Amniotic epithelial cell (primary cell): Measurements from ENCODE around the gene RASSF3.

Experiments used
- DNase-seq: peaks from one replicate; pipeline ENCODE4 v3.0.0-alpha.2; 2010; ENCODE audit warnings: low read depth

RASSF3 gene

DNA sequence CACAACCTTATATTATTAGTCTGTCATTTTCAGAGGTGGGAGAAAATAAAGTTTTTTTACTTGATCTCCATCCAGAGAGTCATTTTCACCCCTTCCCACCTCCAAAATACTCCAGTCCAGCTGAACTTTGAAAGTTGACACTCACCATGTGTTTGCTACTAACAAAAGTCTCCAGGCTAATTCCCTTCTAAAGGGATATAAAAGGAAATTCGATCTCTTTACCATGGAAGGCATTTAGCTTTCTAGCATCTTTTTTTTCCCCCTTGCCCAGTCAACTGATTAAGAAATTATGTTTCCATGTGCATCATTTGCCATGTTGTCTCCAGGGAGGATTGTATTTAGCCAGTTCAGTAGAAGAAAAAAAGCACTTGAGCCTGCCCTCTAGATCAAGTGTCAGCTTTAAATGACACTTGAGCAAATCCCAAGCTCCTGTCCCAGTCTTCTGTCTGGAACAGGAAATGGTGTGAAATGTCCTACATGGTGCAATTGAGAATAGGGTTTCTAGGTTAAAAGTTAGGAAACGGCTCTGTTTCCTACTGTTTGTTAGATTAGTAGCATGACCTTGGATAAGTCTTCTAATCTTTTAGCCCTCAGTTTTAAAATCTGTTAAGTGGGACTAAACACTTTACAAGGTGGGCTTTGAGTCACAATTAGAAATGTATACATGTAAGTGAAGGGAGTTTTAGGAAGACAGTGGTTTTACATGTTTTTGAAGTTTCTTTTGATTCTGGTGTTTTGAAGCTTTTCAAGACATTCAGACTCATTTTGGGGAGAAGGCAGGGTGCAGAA, 81.7 kb downstream of the RASSF3 start:
- no peak for DNase-seq

DNA sequence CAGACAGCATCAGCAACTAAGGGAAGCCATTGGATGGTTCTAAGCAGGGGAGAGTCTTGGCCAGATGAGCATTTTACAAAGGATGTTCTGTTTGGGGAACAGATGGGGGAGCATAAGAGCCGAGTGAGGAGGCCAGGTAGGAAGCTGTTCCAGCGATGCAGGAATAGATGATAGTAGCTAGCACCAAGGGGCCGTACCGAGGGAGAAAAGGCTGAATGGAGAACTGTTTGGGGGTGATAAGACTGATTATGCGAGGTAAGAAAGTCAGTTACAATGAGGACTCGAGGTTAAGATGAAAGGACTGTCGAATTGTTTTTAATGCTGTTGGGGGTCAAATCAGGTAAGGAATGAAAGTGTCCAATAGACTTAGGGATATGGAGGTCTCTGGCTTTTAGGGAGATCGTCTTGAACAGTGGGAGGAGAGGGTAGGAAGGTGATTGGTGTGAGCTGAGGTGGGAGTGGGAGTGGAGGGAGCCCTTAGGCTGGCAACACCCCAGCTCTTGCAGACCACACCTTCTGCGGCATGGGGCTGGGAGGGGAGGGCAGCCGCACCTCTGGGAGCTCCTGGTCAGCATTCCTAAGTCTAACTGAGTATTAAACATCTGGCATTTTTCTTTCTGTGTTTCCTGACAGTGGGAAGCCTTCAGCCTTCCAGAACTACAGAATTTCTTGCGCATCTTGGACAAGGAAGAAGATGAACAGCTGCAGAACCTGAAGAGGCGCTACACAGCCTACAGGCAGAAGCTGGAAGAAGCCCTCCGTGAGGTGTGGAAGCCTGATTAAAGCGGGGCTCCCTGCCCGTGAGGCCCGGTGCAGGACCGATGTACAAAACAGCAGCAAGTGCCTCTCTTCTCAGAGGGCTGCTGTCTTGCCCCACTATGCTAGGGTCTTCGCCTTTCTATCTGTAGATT, 84.1 kb downstream of the RASSF3 start:
- peak; percentile 31 for DNase-seq

- no peak for DNase-seq
Measured at GRCh38 chr12:64695550-64695949, 85.3 kb downstream of the RASSF3 start.

DNA sequence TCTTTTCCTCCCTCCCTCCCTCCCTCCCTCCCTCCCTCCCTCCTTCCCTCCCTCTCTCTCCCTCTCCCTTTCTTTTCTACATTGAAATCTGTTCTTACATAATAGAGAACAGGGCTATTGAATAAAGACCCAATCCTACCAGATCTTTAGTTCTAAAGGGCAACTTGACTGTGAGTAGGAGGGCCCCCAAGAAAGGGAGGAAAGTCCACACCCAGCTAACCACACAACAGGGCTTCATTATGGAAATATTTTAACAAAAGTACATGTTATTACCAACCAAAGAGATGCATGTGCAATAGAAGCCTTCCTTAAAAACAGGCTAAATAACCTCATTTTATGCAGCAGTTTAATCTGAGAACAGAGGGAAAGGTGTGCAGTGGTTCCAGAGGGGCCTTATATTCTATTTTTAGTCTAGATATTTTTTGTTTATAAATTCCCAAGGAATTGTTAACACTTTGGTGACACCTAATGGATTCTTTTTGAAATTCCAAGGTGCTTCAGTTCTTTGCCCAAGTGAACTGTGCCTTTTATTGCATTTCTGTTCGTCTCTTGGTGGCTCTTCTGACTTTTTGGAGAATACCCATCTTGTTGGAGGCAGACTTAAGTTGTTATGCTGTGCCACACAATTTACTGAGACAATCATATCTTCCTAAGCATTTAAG, 85.9 kb downstream of the RASSF3 start:
- DNase-seq = peak; percentile 35

DNA sequence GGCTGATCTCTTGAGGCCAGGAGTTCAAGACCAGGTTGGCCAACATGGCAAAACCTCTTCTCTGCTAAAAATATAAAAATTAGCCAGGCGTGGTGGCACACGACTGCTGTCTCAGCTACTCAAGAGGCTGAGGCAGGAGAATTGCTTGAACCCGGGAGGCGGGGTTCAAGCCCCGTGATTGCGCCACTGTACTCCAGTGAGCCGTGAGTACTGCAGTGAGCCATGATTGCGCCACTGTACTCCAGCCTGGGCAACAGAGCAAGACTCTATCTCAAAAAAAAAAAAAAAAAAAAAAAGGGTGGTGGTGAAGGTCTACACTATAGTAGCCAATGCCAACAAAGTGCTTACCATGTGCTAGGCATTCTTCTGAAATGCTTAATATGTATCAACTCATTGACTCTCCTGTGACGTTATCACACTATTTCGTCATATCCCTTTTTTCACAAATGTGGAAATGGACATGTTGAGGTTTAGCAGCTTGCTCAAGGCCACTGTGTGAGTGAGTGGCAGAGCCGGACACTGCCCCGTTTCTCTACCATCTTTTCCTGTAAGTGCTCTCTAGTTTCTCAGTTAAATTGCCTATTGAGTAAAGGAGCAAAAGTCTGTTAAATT, 89.3 kb downstream of the RASSF3 start:
- peak; percentile 69 for DNase-seq

GRCh38 chr12:64700532-64700931, 90.2 kb downstream of the RASSF3 start:
- DNase-seq = no peak

GRCh38 chr12:64701283-64701682, 91.0 kb downstream of the RASSF3 start:
- no peak for DNase-seq

DNA sequence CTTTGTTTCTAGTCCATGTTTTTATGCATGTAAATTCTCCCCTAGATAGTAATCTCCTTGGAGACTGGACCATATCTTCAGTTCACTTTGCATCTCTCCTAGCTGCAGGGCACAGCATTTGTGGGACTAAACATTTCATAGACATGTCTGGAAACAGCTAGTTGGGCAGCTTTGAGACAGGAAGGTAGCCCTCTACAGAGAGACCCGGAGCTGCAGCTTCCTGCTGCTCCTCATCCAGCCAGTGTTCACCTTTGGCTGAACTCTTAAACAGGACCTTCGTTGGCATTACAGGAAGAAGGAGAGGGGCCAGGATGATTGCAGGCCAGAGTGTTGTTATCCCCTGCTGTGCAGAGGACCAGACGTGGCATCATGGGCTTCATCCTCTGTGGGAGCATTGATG, 96.0 kb downstream of the RASSF3 start:
- no peak for DNase-seq

DNA sequence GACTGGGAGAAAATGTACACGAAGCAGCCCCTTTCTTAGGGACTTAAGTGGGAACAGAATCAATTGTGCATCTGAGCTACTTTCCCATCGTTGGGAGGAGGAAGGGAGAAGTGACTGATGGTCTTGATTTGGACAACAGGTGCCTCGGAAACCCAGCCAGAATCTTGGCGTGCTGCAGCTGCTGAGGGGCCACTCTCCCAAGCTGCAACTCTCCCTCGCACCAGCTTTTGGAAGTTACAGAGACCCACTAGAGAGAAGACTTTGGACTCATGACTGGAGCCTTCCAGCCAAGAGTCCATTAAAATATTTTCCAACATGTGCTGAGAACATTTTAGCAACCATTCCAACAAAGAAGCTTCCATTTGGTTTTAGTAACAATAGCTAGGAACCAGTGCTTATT, 96.6 kb downstream of the RASSF3 start:
- no peak for DNase-seq

- no peak for DNase-seq
Measured at GRCh38 chr12:64707362-64707761, 97.1 kb downstream of the RASSF3 start.

DNA sequence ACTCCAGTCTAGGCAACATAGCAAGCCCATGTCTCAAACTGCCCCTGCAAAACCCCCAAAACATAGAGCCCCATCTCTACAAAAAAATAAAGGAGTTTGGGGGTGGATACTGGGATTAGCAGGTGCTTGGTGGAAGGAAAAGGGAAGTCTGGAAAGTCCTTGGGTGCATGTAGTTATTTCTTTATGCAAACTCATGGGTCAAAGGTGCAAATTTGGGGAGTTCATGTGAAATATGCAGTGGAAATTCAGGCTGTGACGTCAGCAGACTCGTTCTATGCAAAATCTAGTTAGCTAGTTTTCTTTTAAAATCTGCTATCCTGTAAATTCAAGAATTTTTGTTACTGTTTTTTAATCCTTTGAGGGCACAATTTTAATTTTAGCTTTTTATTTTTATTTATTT, 97.6 kb downstream of the RASSF3 start:
- no peak for DNase-seq

- no peak for DNase-seq
Measured at GRCh38 chr12:64709429-64709828, 99.1 kb downstream of the RASSF3 start.

GRCh38 chr12:64713376-64713775, 103.1 kb downstream of the RASSF3 start:
- no peak for DNase-seq

- no peak for DNase-seq
Measured at GRCh38 chr12:64714551-64714968, 104.3 kb downstream of the RASSF3 start.

- no peak for DNase-seq
Measured at GRCh38 chr12:64716371-64716770, 106.1 kb downstream of the RASSF3 start.

DNA sequence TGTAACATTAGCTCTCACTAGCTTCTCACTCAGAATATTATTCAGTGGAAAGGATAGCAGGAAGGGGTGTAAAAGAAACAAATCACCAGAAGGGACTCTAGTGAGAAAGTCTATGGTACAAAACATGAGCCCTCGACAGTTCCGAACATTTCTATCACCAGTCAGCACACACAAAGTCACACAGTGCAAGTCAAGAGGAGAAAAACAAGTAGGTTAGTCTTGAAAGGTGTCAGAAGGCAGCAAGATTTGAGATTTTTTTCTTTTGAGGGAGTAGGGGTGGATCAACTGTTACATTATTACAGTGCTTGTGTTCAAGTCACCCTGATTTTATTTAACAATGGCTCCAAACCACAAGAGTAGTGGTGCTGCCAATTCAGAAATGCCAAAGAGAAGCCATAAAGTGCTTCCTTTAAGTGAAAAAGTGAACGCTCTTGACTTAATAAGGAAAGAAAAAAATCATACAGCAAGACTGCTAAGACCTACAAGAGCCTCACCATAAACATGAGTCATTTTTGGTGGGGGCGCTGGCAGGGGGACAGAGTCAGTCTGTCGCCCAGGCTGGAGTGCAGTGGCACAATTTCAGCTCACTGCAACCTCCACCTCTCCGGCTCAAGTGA, 106.7 kb downstream of the RASSF3 start:
- DNase-seq = no peak

DNA sequence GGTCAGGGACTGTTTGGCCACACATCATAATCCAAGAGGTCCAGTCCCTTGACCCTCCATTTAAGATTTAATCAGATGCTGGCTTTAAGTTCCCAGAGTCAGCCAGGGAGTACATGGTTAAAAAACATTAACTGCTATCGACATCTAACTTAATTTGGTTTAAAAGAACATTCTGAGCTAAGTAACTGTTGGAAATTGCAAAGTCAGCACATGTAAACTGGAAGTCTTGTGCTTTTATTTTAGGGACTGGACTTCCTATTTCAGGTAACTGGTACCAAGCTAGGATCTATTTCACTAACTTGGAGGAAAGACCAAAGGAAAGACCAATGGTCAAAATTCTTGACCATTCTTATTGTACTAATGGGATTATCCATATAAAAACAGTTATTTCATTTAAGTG, 108.4 kb downstream of the RASSF3 start:
- no peak for DNase-seq

DNA sequence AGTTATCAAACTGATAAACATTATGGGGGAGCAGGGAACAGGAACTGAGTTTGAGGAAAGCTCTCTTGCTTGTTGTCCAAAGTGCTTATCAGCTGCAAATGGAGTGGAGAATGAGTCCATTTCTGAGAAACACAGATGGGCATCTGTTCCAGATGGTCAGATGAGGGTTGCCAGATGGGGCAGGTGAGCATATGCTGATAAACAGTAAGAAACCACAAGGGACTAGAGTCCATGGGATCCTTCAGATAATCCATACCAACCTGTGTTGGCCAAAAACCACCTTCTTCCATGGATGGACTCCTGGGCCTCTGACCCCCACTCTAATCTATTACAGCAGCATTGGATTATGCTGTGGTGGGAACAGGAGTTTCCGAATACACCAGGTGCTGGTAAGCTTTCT, 110.6 kb downstream of the RASSF3 start:
- no peak for DNase-seq

GRCh38 chr12:64722835-64723234, 112.5 kb downstream of the RASSF3 start:
- DNase-seq = no peak

DNA sequence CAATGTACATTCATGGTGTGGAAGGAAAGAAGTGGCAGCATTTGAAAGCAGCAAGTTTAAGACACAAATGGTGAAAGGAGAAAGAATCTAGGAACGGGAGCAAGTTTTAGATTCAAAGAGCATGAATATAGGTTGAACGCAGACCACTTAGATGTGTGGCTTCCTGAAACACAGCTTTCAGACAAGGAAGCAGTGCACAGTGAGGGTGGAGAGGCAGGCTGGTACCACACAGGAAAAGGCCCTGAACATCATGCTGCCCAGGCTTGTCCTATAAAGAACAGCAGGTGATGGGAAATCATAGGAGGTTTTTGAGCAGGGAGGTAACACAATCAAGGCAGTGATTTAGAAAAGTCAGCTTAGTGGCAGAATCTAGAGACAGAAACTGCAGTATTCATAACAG, 113.3 kb downstream of the RASSF3 start:
- DNase-seq = no peak

GRCh38 chr12:64724201-64724745, 114.0 kb downstream of the RASSF3 start:
- peak; percentile 81 for DNase-seq
